ENCODE data around the gene GOSR2. TPM values are rescaled to one million over a fixed set of nuclear protein-coding genes. Genes with fewer than 3 reads are reported as not detected.
A peak's percentile ranks its signal among the peaks of the same experiment; 100 is the strongest.

GOSR2 gene
- total and polyA plus RNA-seq, 2 donors = 21.8 to 27.5 TPM

GRCh38 chr17:46878055-46878454 is 44.9 kb upstream of the GOSR2 start:
- H3K9me3 ChIP-seq (ENCODE audit: control insufficient read depth in 2 of 2, insufficient read depth in 1 of 2, low read length in 1 of 2) = peaks cover 0 to 1% of the 10 kb centered on the region in 2 donors
- peaks cover 11 to 24% of the 10 kb centered on the region in 2 donors for H3K4me1 ChIP-seq (ENCODE audit: control insufficient read depth in 2 of 2, insufficient read depth in 2 of 2, low read length in 2 of 2)
- H3K27ac ChIP-seq (ENCODE audit: low read depth in 1 of 2, low read length in 1 of 2) = peak overlapping the region; percentile 79 to 81
- no peaks in the 10 kb centered on the region for H3K27me3 ChIP-seq (ENCODE audit: control insufficient read depth in 2 of 2, insufficient read depth in 1 of 2, low read length in 1 of 2)
- 69% methylated on average over 6 of the region's 6 CpGs for WGBS
- no peaks in the 10 kb centered on the region for H3K36me3 ChIP-seq (ENCODE audit: control insufficient read depth in 2 of 2, insufficient read depth in 2 of 2, low read length in 1 of 2)
- DNase-seq (ENCODE audit: low read depth in 6 of 9, low spot score in 9 of 9) = peak in 1 of 9 donors; percentile 4
- no peak overlapping the region for H3K4me3 ChIP-seq (ENCODE audit: low read length in 2 of 2)

DNA sequence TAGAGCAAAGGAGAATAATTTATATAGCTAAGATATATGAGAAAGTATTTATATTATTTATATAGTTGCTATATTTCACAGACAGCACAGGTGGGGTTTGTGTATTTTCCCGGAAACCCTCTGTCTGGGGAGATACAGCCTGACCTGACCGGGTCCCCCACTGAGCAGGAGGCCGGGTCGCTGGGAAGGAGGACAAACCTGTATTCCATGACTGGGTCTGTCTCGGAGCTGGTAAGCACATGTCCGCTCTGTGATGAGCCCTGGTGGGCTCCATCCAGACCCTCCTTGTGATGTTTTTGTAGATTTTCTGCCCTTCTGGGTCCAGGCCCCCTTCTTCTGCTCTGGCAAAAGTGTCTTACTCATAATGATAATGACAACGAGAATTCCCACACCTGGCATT is 43.9 kb upstream of the GOSR2 start:
- H3K4me3 ChIP-seq (ENCODE audit: low read length in 2 of 2) = no peak overlapping the region
- peaks cover 11 to 24% of the 10 kb centered on the region in 2 donors for H3K4me1 ChIP-seq (ENCODE audit: control insufficient read depth in 2 of 2, insufficient read depth in 2 of 2, low read length in 2 of 2)
- WGBS = 95% methylated on average over 7 of the region's 7 CpGs
- H3K27me3 ChIP-seq (ENCODE audit: control insufficient read depth in 2 of 2, insufficient read depth in 1 of 2, low read length in 1 of 2) = no peaks in the 10 kb centered on the region
- DNase-seq (ENCODE audit: low read depth in 6 of 9, low spot score in 9 of 9) = no peak
- peaks cover 0 to 1% of the 10 kb centered on the region in 2 donors for H3K9me3 ChIP-seq (ENCODE audit: control insufficient read depth in 2 of 2, insufficient read depth in 1 of 2, low read length in 1 of 2)
- no peaks in the 10 kb centered on the region for H3K36me3 ChIP-seq (ENCODE audit: control insufficient read depth in 2 of 2, insufficient read depth in 2 of 2, low read length in 1 of 2)
- H3K27ac ChIP-seq (ENCODE audit: low read depth in 1 of 2, low read length in 1 of 2) = no peak overlapping the region

GRCh38 chr17:46881015-46881414 is 41.9 kb upstream of the GOSR2 start:
- DNase-seq (ENCODE audit: low read depth in 6 of 9, low spot score in 9 of 9) = no peak
- peaks cover 0 to 1% of the 10 kb centered on the region in 2 donors for H3K9me3 ChIP-seq (ENCODE audit: control insufficient read depth in 2 of 2, insufficient read depth in 1 of 2, low read length in 1 of 2)
- no peak overlapping the region for H3K27ac ChIP-seq (ENCODE audit: low read depth in 1 of 2, low read length in 1 of 2)
- no peaks in the 10 kb centered on the region for H3K27me3 ChIP-seq (ENCODE audit: control insufficient read depth in 2 of 2, insufficient read depth in 1 of 2, low read length in 1 of 2)
- H3K4me3 ChIP-seq (ENCODE audit: low read length in 2 of 2) = no peak overlapping the region
- 84% methylated on average over 5 of the region's 5 CpGs for WGBS
- no peaks in the 10 kb centered on the region for H3K36me3 ChIP-seq (ENCODE audit: control insufficient read depth in 2 of 2, insufficient read depth in 2 of 2, low read length in 1 of 2)
- peaks cover 11 to 24% of the 10 kb centered on the region in 2 donors for H3K4me1 ChIP-seq (ENCODE audit: control insufficient read depth in 2 of 2, insufficient read depth in 2 of 2, low read length in 2 of 2)

DNA sequence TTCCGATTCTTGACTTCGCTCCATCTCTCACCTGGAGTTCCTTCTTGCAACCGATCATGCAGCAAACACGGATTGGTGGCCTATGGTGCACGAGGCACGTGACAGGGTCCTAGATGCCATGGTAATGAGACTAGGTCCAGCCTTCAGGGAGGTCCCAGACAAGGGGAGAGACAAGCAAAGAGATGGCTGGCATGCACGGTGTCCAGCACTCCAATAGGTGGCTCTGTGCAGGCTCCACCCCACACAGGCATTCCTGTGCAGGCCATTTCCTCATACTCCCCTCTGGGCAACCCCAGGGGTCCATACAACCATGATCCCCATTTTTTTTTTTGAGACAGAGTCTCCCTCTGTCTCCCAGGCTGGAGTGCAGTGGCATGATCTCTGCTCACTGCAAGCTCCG is 40.3 kb upstream of the GOSR2 start:
- 94% methylated on average over 8 of the region's 8 CpGs for WGBS
- no peak for DNase-seq (ENCODE audit: low read depth in 6 of 9, low spot score in 9 of 9)
- H3K4me1 ChIP-seq (ENCODE audit: control insufficient read depth in 2 of 2, insufficient read depth in 2 of 2, low read length in 2 of 2) = peaks cover 6 to 13% of the 10 kb centered on the region in 2 donors
- no peak overlapping the region for H3K4me3 ChIP-seq (ENCODE audit: low read length in 2 of 2)
- H3K27ac ChIP-seq (ENCODE audit: low read depth in 1 of 2, low read length in 1 of 2) = no peak overlapping the region
- H3K9me3 ChIP-seq (ENCODE audit: control insufficient read depth in 2 of 2, insufficient read depth in 1 of 2, low read length in 1 of 2) = no peaks in the 10 kb centered on the region
- H3K27me3 ChIP-seq (ENCODE audit: control insufficient read depth in 2 of 2, insufficient read depth in 1 of 2, low read length in 1 of 2) = no peaks in the 10 kb centered on the region
- H3K36me3 ChIP-seq (ENCODE audit: control insufficient read depth in 2 of 2, insufficient read depth in 2 of 2, low read length in 1 of 2) = no peaks in the 10 kb centered on the region

DNA sequence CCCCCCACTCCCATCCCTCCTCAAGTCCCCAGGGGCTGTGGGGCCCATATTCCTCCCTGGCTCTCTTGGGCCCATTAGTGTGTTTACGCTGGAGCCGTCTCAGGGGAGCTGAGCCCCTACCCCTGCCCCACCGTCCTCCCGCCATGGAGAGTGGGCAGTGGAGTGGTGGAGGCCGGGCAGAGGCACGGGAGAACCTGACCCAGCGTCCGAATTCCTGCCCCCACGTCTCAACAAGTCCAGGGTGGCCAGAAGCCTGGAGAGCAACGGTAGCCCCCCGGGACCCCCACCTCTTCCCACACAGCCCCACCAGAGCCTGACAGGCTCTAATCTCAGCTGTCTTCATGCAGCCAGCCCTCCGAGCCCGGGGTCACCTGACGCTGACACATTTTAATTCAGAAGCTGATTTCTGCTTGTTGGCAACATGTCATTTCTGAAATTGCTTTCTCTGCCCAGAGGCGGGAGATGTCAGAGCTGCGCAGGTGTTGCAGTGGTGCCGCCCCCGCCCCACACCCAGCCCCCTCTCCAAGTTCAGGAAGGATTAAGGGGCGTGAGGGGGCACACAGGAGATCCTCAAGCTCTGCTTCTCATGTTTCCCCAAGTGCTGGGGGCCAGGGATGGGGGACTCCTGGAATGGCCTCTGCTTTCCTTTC is 39.0 kb upstream of the GOSR2 start:
- no peaks in the 10 kb centered on the region for H3K9me3 ChIP-seq (ENCODE audit: control insufficient read depth in 2 of 2, insufficient read depth in 1 of 2, low read length in 1 of 2)
- H3K27me3 ChIP-seq (ENCODE audit: control insufficient read depth in 2 of 2, insufficient read depth in 1 of 2, low read length in 1 of 2) = no peaks in the 10 kb centered on the region
- H3K36me3 ChIP-seq (ENCODE audit: control insufficient read depth in 2 of 2, insufficient read depth in 2 of 2, low read length in 1 of 2) = no peaks in the 10 kb centered on the region
- WGBS = 92% methylated on average over 19 of the region's 19 CpGs
- no peak overlapping the region for H3K4me3 ChIP-seq (ENCODE audit: low read length in 2 of 2)
- H3K27ac ChIP-seq (ENCODE audit: low read depth in 1 of 2, low read length in 1 of 2) = no peak overlapping the region
- H3K4me1 ChIP-seq (ENCODE audit: control insufficient read depth in 2 of 2, insufficient read depth in 2 of 2, low read length in 2 of 2) = peaks cover 0 to under 1% of the 10 kb centered on the region in 2 donors
- no peak for DNase-seq (ENCODE audit: low read depth in 6 of 9, low spot score in 9 of 9)

GRCh38 chr17:46884552-46884951 is 38.4 kb upstream of the GOSR2 start:
- Histone ChIP-seq H3K27ac (ENCODE audit: low read depth in 1 of 2, low read length in 1 of 2) (no peak overlapping the region), H3K4me1 (ENCODE audit: control insufficient read depth in 2 of 2, insufficient read depth in 2 of 2, low read length in 2 of 2) (no peaks in the 10 kb centered on the region), H3K4me3 (ENCODE audit: low read length in 2 of 2) (no peak overlapping the region), H3K27me3 (ENCODE audit: control insufficient read depth in 2 of 2, insufficient read depth in 1 of 2, low read length in 1 of 2) (no peaks in the 10 kb centered on the region), H3K36me3 (ENCODE audit: control insufficient read depth in 2 of 2, insufficient read depth in 2 of 2, low read length in 1 of 2) (no peaks in the 10 kb centered on the region), H3K9me3 (ENCODE audit: control insufficient read depth in 2 of 2, insufficient read depth in 1 of 2, low read length in 1 of 2) (no peaks in the 10 kb centered on the region)
- WGBS = 93% methylated on average over 7 of the region's 7 CpGs
- no peak for DNase-seq (ENCODE audit: low read depth in 6 of 9, low spot score in 9 of 9)

GRCh38 chr17:46885415-46886309 is 37.3 kb upstream of the GOSR2 start:
- WGBS = 92% methylated on average over 10 of the region's 10 CpGs
- no peak for DNase-seq (ENCODE audit: low read depth in 6 of 9, low spot score in 9 of 9)
- Histone ChIP-seq H3K4me1 (ENCODE audit: control insufficient read depth in 2 of 2, insufficient read depth in 2 of 2, low read length in 2 of 2) (no peaks in the 10 kb centered on the region), H3K36me3 (ENCODE audit: control insufficient read depth in 2 of 2, insufficient read depth in 2 of 2, low read length in 1 of 2) (no peaks in the 10 kb centered on the region), H3K9me3 (ENCODE audit: control insufficient read depth in 2 of 2, insufficient read depth in 1 of 2, low read length in 1 of 2) (no peaks in the 10 kb centered on the region), H3K27ac (ENCODE audit: low read depth in 1 of 2, low read length in 1 of 2) (no peak overlapping the region), H3K4me3 (ENCODE audit: low read length in 2 of 2) (no peak overlapping the region), H3K27me3 (ENCODE audit: control insufficient read depth in 2 of 2, insufficient read depth in 1 of 2, low read length in 1 of 2) (peaks cover 0 to 4% of the 10 kb centered on the region in 2 donors)

GRCh38 chr17:46886310-46886663 is 36.7 kb upstream of the GOSR2 start:
- Histone ChIP-seq H3K27ac (ENCODE audit: low read depth in 1 of 2, low read length in 1 of 2) (no peak overlapping the region), H3K4me3 (ENCODE audit: low read length in 2 of 2) (no peak overlapping the region), H3K27me3 (ENCODE audit: control insufficient read depth in 2 of 2, insufficient read depth in 1 of 2, low read length in 1 of 2) (peaks cover 0 to 7% of the 10 kb centered on the region in 2 donors), H3K36me3 (ENCODE audit: control insufficient read depth in 2 of 2, insufficient read depth in 2 of 2, low read length in 1 of 2) (no peaks in the 10 kb centered on the region), H3K9me3 (ENCODE audit: control insufficient read depth in 2 of 2, insufficient read depth in 1 of 2, low read length in 1 of 2) (no peaks in the 10 kb centered on the region), H3K4me1 (ENCODE audit: control insufficient read depth in 2 of 2, insufficient read depth in 2 of 2, low read length in 2 of 2) (no peaks in the 10 kb centered on the region)
- DNase-seq (ENCODE audit: low read depth in 6 of 9, low spot score in 9 of 9) = no peak
- WGBS = 96% methylated on average over 1 of the region's 1 CpG

DNA sequence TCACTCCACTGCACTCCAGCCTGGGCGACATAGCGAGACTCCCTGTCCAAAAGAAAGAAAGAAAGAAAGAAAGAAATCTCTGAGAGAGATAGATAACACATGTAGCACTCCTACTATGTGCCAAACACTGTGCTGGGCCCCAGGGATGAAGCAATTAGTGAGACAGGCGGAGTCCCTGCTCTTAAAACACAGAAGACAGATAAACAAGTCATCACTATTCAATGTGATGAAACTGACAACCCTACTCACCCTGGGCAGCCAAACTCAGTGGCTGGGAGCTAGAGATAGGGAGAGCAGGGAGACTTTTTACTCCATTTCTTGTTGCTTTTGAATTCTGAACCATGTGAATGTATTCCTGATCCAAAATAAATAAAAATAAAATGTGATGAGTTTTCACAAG is 35.2 kb upstream of the GOSR2 start:
- DNase-seq (ENCODE audit: low read depth in 6 of 9, low spot score in 9 of 9) = no peak
- Histone ChIP-seq H3K9me3 (ENCODE audit: control insufficient read depth in 2 of 2, insufficient read depth in 1 of 2, low read length in 1 of 2) (no peaks in the 10 kb centered on the region), H3K27me3 (ENCODE audit: control insufficient read depth in 2 of 2, insufficient read depth in 1 of 2, low read length in 1 of 2) (peaks cover 0 to 9% of the 10 kb centered on the region in 2 donors), H3K36me3 (ENCODE audit: control insufficient read depth in 2 of 2, insufficient read depth in 2 of 2, low read length in 1 of 2) (no peaks in the 10 kb centered on the region), H3K4me3 (ENCODE audit: low read length in 2 of 2) (no peak overlapping the region), H3K4me1 (ENCODE audit: control insufficient read depth in 2 of 2, insufficient read depth in 2 of 2, low read length in 2 of 2) (no peaks in the 10 kb centered on the region), H3K27ac (ENCODE audit: low read depth in 1 of 2, low read length in 1 of 2) (no peak overlapping the region)
- WGBS = over 99% methylated on average over 3 of the region's 3 CpGs
